SK-N-SH (cell line): Measurements from ENCODE around the gene MYOCD. TPM values are rescaled to one million over a fixed set of nuclear protein-coding genes. Genes with fewer than 3 reads are reported as not detected.

Experiments used
- CTCF ChIA-PET: fragments of 300-600, 350-600 bp; formaldehyde crosslinking; extraction: SDS; loops from one replicate; lab custom pipeline; 2021; lab: Yijun Ruan, JAX
- POLR2A ChIA-PET: fragments of 350-600 bp; sonication (Branson Sonifier 250); formaldehyde crosslinking; extraction: SDS; loops from one replicate; lab custom pipeline; 2020; ENCODE audit warnings: antibody characterized with exemption, inconsistent platforms; lab: Yijun Ruan, JAX
- DNase-seq: peaks from one replicate; pipeline ENCODE4 v3.0.0; 2012
- H2AFZ ChIP-seq: fragments of 200-600 bp; sonication (generic); 2 replicates; pipeline ENCODE4 v1.8.1; 2016; ENCODE audit warnings: antibody characterized with exemption, mild to moderate bottlenecking, low read depth
- H3F3A ChIP-seq: fragments of 200-600 bp; sonication (generic); replicated peaks from 2 replicates; pipeline ENCODE3; 2016; ENCODE audit warnings: antibody characterized with exemption, mild to moderate bottlenecking; ENCODE audit not compliant: insufficient read depth
- H3K27ac ChIP-seq, 2 experiments: fragments of 200-500 bp in 1 of 2; fragments of 200-600 bp in 1 of 2; sonication (Bioruptor generic) in 1 of 2; sonication (generic), shearing (Covaris generic) in 1 of 2; 2 replicates each; pipeline versions ENCODE4 v1.5.1 to v1.6.1; 2014 to 2016; ENCODE audit warnings: low read depth in 2 of 2, inconsistent platforms in 1 of 2, low read length in 1 of 2, mild to moderate bottlenecking in 1 of 2, mixed read lengths in 1 of 2
- H3K27me3 ChIP-seq: fragments of 200-600 bp; sonication (generic), shearing (Covaris generic); 2 replicates; pipeline ENCODE4 v1.6.1; 2016; ENCODE audit warnings: mixed run types; ENCODE audit not compliant: insufficient read depth
- H3K36me3 ChIP-seq, 2 experiments: fragments of 200-500 bp in 1 of 2; fragments of 200-600 bp in 1 of 2; sonication (Bioruptor generic) in 1 of 2; sonication (generic) in 1 of 2; replicated peaks in 1 of 2; 2 replicates each; pipeline versions ENCODE3 to v1.5.1; 2014 to 2016; ENCODE audit warnings: low read length in 1 of 2, mild to moderate bottlenecking in 1 of 2; ENCODE audit not compliant: insufficient read depth in 2 of 2, control insufficient read depth in 1 of 2
- H3K4me1 ChIP-seq, 2 experiments: fragments of 200-500 bp in 1 of 2; fragments of 200-600 bp in 1 of 2; sonication (Bioruptor generic) in 1 of 2; sonication (generic), shearing (Covaris generic) in 1 of 2; 2 replicates each; pipeline versions ENCODE4 v1.5.1 to v1.6.1; 2014 to 2016; ENCODE audit warnings: low read depth in 1 of 2, low read length in 1 of 2, mixed run types in 1 of 2; ENCODE audit not compliant: insufficient read depth in 2 of 2, control insufficient read depth in 1 of 2
- H3K4me2 ChIP-seq: fragments of 200-600 bp; sonication (generic), shearing (Covaris generic); 2 replicates; pipeline ENCODE4 v1.6.1; 2017; ENCODE audit warnings: mixed run types
- H3K4me3 ChIP-seq, 2 experiments: fragments of 200-500 bp in 1 of 2; fragments of 200-600 bp in 1 of 2; sonication (Bioruptor generic) in 1 of 2; sonication (generic), shearing (Covaris generic) in 1 of 2; 2 replicates each; pipeline versions ENCODE4 v1.5.1 to v1.8.1; 2014 to 2016; ENCODE audit warnings: low read depth in 2 of 2, inconsistent platforms in 1 of 2, low read length in 1 of 2, mild to moderate bottlenecking in 1 of 2, mixed read lengths in 1 of 2, moderate library complexity in 1 of 2
- H3K79me2 ChIP-seq: fragments of 200-600 bp; sonication (generic); 2 replicates; pipeline ENCODE4 v1.8.1; 2017; ENCODE audit warnings: mild to moderate bottlenecking; ENCODE audit not compliant: insufficient read depth
- H3K9ac ChIP-seq: fragments of 200-600 bp; sonication (generic); 2 replicates; pipeline ENCODE4 v1.6.1; 2017; ENCODE audit warnings: mixed run types
- H3K9me2 ChIP-seq: fragments of 200-600 bp; sonication (generic); 2 replicates; pipeline ENCODE4 v1.6.1; 2017; ENCODE audit warnings: mixed run types
- H3K9me3 ChIP-seq: fragments of 200-600 bp; sonication (generic); 2 replicates; pipeline ENCODE4 v1.6.1; 2017; ENCODE audit warnings: mixed run types, mild to moderate bottlenecking, moderate library complexity
- H4K20me1 ChIP-seq: fragments of 200-600 bp; sonication (generic); 2 replicates; pipeline ENCODE4 v1.6.1; 2017; ENCODE audit warnings: mild to moderate bottlenecking, mixed run types; ENCODE audit not compliant: insufficient read depth
- CHD2 ChIP-seq: fragments of 150-350 bp; IDR thresholded peaks from 2 replicates; pipeline ENCODE4 v1.6.1; 2018; ENCODE audit warnings: low read length; ENCODE audit not compliant: partially characterized antibody
- ELF1 ChIP-seq: IDR thresholded peaks from 2 replicates; pipeline ENCODE4 v1.4.0; 2012
- FOSL2 ChIP-seq: IDR thresholded peaks from 2 replicates; pipeline ENCODE4 v1.4.0; 2012; ENCODE audit warnings: low read depth, mild to moderate bottlenecking, moderate library complexity, borderline replicate concordance
- FOXJ3 ChIP-seq: sonication (generic); formaldehyde crosslinking; IDR thresholded peaks from 2 replicates; pipeline ENCODE4 v1.5.1; 2020; ENCODE audit warnings: mild to moderate bottlenecking, missing genetic modification reagents
- MXI1 ChIP-seq: IDR thresholded peaks from 2 replicates; pipeline ENCODE4 v1.6.1; 2012; ENCODE audit warnings: mild to moderate bottlenecking, low read depth, low read length, improper control_type of control experiment
- NRF1 ChIP-seq: IDR thresholded peaks from 2 replicates; pipeline ENCODE4 v1.6.1; 2012; ENCODE audit warnings: low read depth, mild to moderate bottlenecking, low read length
- RFX5 ChIP-seq: IDR thresholded peaks from 2 replicates; pipeline ENCODE4 v1.6.1; 2012; ENCODE audit warnings: mild to moderate bottlenecking, improper control_type of control experiment, low read length
- RXRA ChIP-seq: IDR thresholded peaks from 2 replicates; pipeline ENCODE4 v1.4.0; 2012; ENCODE audit warnings: low read depth, mild to moderate bottlenecking, borderline replicate concordance
- SIN3A ChIP-seq: IDR thresholded peaks from 2 replicates; pipeline ENCODE4 v1.6.1; 2012; ENCODE audit warnings: low read depth, mild to moderate bottlenecking, low read length, moderate library complexity, borderline replicate concordance
- TAF1 ChIP-seq: IDR thresholded peaks from 2 replicates; pipeline ENCODE4 v1.6.1; 2012; ENCODE audit warnings: low read depth, mild to moderate bottlenecking, low read length, moderate library complexity, borderline replicate concordance
- YY1 ChIP-seq: IDR thresholded peaks from 2 replicates; pipeline ENCODE4 v1.4.0; 2012; ENCODE audit warnings: low read depth, mild to moderate bottlenecking
- WGBS: methylation state at CpG from one replicate; pipeline ENCODE4 v1.1.6; 2017; ENCODE audit warnings: low lambda C conversion rate; 5-methylcytosine and 5-hydroxymethylcytosine counted together
- polyA plus RNA-seq, 3 experiments: library from polyadenylated mRNA; depleted of rRNA; stranded (reverse); fragments of >200 nt; gene quantifications; 2 replicates each; pipeline ENCODE4 v1.2.3, GENCODE V29; 2012
- TF ChIP-seq, protein P1 (sequence below): IDR thresholded peaks from 2 replicates; pipeline ENCODE4 v1.6.1; 2012; ENCODE audit warnings: mild to moderate bottlenecking, low read depth, low read length, moderate library complexity
- TF ChIP-seq, protein P2 (sequence below): fragments of 150-350 bp; IDR thresholded peaks from 2 replicates; pipeline ENCODE4 v1.6.1; 2017; ENCODE audit warnings: antibody characterized with exemption, low read length, low read depth, borderline replicate concordance
- TF ChIP-seq, protein P3 (sequence below): fragments of 150-350 bp; IDR thresholded peaks from 2 replicates; pipeline ENCODE4 v1.6.1; 2016; ENCODE audit warnings: mild to moderate bottlenecking, low read depth, low read length

The MYOCD gene
- polyA plus RNA-seq, 1 of the 3 experiments (the other 2 are of a cell fraction), result not detected

DNA sequence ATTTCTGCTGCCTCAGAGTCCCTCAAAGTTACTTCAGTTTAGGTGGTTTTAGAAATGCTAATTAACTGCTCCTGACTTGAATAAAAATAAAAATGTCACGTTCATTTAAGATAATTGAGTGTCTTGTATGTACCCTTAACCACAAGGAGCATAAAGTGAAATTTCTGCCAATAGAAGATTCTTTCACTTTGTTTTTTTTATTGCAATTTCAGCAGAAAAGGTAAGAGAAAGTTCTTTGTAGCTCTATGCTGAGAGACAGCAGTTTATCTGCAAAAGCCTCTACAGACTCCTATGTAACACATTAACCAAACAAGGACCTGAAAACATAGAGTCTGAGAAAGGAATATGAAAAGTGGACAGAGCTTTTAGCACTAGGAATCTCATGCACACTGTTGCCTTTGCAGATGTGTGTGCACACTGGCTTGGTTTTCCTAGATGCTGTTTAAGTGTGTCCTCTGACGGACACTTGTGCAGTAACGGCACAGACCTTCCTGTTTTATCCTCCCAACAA is 135.2 kb downstream of the MYOCD start:
- CTCF ChIA-PET, result interaction anchor here (0.6 kb wide), 1 partner anchor 30 kb away, joined by 3 read pairs; no protein-coding TSS in a partner anchor
- no peaks in the 10 kb centered on the region for H3K36me3 ChIP-seq
- H3K9me2 ChIP-seq, result no peaks in the 10 kb centered on the region
- H3K9me3 ChIP-seq, result no peaks in the 10 kb centered on the region
- no peak overlapping the region for H3K4me2 ChIP-seq
- no peak overlapping the region for H2AFZ ChIP-seq
- POLR2A ChIA-PET, result no interaction called here
- H3F3A ChIP-seq, result no peaks in the 10 kb centered on the region
- no peaks in the 10 kb centered on the region for H3K27me3 ChIP-seq
- no peak overlapping the region for H3K4me3 ChIP-seq
- no peaks in the 10 kb centered on the region for H4K20me1 ChIP-seq
- no peaks in the 10 kb centered on the region for H3K4me1 ChIP-seq
- H3K79me2 ChIP-seq, result no peaks in the 10 kb centered on the region
- no peak for TF ChIP-seq SIN3A
- no peak for TF ChIP-seq RXRA
- TF ChIP-seq, protein P1, sequence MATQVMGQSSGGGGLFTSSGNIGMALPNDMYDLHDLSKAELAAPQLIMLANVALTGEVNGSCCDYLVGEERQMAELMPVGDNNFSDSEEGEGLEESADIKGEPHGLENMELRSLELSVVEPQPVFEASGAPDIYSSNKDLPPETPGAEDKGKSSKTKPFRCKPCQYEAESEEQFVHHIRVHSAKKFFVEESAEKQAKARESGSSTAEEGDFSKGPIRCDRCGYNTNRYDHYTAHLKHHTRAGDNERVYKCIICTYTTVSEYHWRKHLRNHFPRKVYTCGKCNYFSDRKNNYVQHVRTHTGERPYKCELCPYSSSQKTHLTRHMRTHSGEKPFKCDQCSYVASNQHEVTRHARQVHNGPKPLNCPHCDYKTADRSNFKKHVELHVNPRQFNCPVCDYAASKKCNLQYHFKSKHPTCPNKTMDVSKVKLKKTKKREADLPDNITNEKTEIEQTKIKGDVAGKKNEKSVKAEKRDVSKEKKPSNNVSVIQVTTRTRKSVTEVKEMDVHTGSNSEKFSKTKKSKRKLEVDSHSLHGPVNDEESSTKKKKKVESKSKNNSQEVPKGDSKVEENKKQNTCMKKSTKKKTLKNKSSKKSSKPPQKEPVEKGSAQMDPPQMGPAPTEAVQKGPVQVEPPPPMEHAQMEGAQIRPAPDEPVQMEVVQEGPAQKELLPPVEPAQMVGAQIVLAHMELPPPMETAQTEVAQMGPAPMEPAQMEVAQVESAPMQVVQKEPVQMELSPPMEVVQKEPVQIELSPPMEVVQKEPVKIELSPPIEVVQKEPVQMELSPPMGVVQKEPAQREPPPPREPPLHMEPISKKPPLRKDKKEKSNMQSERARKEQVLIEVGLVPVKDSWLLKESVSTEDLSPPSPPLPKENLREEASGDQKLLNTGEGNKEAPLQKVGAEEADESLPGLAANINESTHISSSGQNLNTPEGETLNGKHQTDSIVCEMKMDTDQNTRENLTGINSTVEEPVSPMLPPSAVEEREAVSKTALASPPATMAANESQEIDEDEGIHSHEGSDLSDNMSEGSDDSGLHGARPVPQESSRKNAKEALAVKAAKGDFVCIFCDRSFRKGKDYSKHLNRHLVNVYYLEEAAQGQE, result no peak
- no peak for TF ChIP-seq FOSL2
- TF ChIP-seq MXI1, result no peak
- TF ChIP-seq CHD2, result no peak
- no peak for TF ChIP-seq YY1
- TF ChIP-seq NRF1, result no peak
- no peak for TF ChIP-seq TAF1
- DNase-seq, result no peak
- H3K9ac ChIP-seq, result no peak overlapping the region
- no peak overlapping the region for H3K27ac ChIP-seq
- WGBS, result 13% methylated on average over 3 of the region's 3 CpGs

DNA sequence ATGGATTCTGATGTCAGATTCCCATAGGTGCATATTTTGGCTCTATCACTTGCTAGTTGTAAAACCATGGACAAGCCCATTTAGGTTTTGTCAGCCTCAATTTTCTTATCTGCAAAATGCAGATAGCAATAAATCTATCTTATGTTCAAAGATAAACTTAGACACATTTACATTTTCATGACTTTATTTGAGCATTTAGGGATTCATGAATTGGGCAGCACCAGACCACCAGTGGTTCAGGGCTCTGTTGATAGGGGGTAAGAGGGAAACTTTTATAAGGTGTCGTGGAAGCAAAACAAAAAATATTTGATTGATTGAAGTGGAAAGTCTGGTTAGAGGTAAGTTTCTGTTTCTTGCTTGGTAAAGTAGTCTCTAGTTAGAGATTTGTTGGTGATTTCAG is 140.9 kb downstream of the MYOCD start:
- H3K4me2 ChIP-seq, result no peak overlapping the region
- no peak overlapping the region for H3K27ac ChIP-seq
- no peaks in the 10 kb centered on the region for H3K27me3 ChIP-seq
- no peak overlapping the region for H3K4me3 ChIP-seq
- no peaks in the 10 kb centered on the region for H3K4me1 ChIP-seq
- TF ChIP-seq RFX5 (no peak), ELF1 (no peak), FOXJ3 (CRISPR knock-in tag) (no peak)
- TF ChIP-seq, protein P2, sequence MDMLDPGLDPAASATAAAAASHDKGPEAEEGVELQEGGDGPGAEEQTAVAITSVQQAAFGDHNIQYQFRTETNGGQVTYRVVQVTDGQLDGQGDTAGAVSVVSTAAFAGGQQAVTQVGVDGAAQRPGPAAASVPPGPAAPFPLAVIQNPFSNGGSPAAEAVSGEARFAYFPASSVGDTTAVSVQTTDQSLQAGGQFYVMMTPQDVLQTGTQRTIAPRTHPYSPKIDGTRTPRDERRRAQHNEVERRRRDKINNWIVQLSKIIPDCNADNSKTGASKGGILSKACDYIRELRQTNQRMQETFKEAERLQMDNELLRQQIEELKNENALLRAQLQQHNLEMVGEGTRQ, result no peak
- TF ChIP-seq, protein P3, sequence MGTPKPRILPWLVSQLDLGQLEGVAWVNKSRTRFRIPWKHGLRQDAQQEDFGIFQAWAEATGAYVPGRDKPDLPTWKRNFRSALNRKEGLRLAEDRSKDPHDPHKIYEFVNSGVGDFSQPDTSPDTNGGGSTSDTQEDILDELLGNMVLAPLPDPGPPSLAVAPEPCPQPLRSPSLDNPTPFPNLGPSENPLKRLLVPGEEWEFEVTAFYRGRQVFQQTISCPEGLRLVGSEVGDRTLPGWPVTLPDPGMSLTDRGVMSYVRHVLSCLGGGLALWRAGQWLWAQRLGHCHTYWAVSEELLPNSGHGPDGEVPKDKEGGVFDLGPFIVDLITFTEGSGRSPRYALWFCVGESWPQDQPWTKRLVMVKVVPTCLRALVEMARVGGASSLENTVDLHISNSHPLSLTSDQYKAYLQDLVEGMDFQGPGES, result no peak
- TF ChIP-seq, protein P1, result no peak
- TF ChIP-seq, all 33 proteins: peak for 0
- 10% methylated on average over 1 of the region's 1 CpG for WGBS
- no peaks in the 10 kb centered on the region for H3K79me2 ChIP-seq
- no peaks in the 10 kb centered on the region for H4K20me1 ChIP-seq
- no peaks in the 10 kb centered on the region for H3F3A ChIP-seq
- H3K36me3 ChIP-seq, result no peaks in the 10 kb centered on the region
- no peak overlapping the region for H2AFZ ChIP-seq
- POLR2A ChIA-PET, result no interaction called here
- no peak for DNase-seq
- no peaks in the 10 kb centered on the region for H3K9me3 ChIP-seq
- H3K9me2 ChIP-seq, result no peaks in the 10 kb centered on the region
- CTCF ChIA-PET, result no interaction called here
- no peak overlapping the region for H3K9ac ChIP-seq
